Activated naive CD4-positive, alpha-beta T cell treated with anti-CD3 and anti-CD28 coated beads for 36 hours (primary cell): ENCODE data around the gene TEAD4. TPM values are rescaled to one million over a fixed set of nuclear protein-coding genes. Genes with fewer than 3 reads are reported as not detected.
A peak's percentile ranks its signal among the peaks of the same experiment; 100 is the strongest.
"Not testable (repeated sequence)": the region's sequence is repeated elsewhere in the genome, so short reads cannot be mapped to it uniquely, and the experiment has no call there.

ENCODE experiments used
- CTCF ChIA-PET: fragments of 350-600 bp; sonication (Branson Sonifier 250); formaldehyde crosslinking; loops from one replicate; lab custom pipeline; 2021; ENCODE audit warnings: antibody characterized with exemption; lab: Charles Lee
- DNase-seq: peaks from one replicate; pipeline ENCODE4 v3.0.0-alpha.2; 2020
- H3K27ac Mint-ChIP-seq: one replicate; pipeline ENCODE4 v1.8.0; 2021; ENCODE audit warnings: mild to moderate bottlenecking, mixed read lengths
- H3K27me3 Mint-ChIP-seq: one replicate; pipeline ENCODE4 v1.8.0; 2021; ENCODE audit warnings: low read depth, mixed read lengths
- H3K36me3 Mint-ChIP-seq: one replicate; pipeline ENCODE4 v1.8.0; 2021; ENCODE audit warnings: low read depth, mixed read lengths
- H3K4me1 Mint-ChIP-seq: one replicate; pipeline ENCODE4 v1.8.0; 2021; ENCODE audit warnings: low read depth, mixed read lengths
- H3K4me3 Mint-ChIP-seq: one replicate; pipeline ENCODE4 v1.8.0; 2021; ENCODE audit warnings: mild to moderate bottlenecking, moderate library complexity, mixed read lengths
- H3K9me3 Mint-ChIP-seq: one replicate; pipeline ENCODE4 v1.8.0; 2021; ENCODE audit warnings: mixed read lengths
- intact Hi-C: fragments of 100-400 bp; cut with micrococcal nuclease; formaldehyde crosslinking; loops from one replicate; pipeline ENCODE4 v1.15.1; 2023
- total RNA-seq, 2 experiments: library from RNA; stranded (reverse); gene quantifications; one replicate each; pipeline ENCODE4 v1.2.3, GENCODE V29; 2021

Gene TEAD4
- total RNA-seq, 2 experiments from 2014 or later, result 3.7 to 4.5 TPM

DNA sequence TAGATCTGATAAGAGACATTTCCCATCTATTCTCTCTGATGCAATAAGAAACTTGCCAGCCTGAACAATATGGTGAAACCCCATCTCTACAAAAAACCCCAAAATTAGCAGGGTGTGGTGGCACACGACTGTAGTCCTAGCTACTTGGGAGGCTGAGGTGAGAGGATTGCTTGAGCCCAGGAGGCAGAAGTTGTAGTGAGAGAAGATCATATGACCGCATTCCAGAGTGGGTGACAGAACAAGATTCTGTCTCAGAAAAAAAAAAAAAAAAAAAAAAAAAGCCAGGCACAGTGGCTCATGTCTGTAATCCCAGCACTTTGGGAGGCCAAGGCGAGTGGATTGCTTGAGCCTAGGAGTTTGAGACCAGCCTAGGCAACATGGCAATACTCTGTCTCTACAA, 106.6 kb downstream of the TEAD4 start:
- H3K4me3 Mint-ChIP-seq, intact Hi-C loops, H3K4me1 Mint-ChIP-seq, H3K36me3 Mint-ChIP-seq, H3K9me3 Mint-ChIP-seq, DNase-seq, H3K27ac Mint-ChIP-seq: not testable (repeated sequence)
- H3K27me3 Mint-ChIP-seq, result peaks cover 28% of the 10 kb centered on the region
- CTCF ChIA-PET, result interaction anchor here (1.3 kb wide), 1 partner anchor 209 kb away, joined by 3 read pairs; no protein-coding TSS in a partner anchor

DNA sequence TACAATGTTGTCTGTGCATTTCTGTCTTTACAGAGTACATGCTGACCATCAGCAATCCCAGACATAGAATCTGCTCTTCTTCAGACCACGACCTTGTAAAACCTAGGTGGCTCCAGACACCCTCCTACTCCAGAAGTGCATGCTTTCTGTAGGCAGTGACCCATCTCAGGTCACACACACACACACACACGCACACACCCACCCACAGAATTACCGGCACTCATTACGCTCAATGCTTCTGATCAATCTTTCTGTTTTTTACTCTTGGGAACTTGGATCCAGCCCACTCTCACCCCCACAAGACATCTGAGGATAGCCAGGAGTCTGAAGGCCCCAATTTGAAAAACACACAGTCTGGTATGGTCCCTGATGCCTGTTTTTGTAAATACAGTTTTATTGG, 110.5 kb downstream of the TEAD4 start:
- Mint-ChIP-seq H3K4me1 (peaks cover 5% of the 10 kb centered on the region), H3K27ac (no peak overlapping the region), H3K4me3 (no peak overlapping the region), H3K9me3 (no peaks in the 10 kb centered on the region), H3K36me3 (no peaks in the 10 kb centered on the region), H3K27me3 (peaks cover 10% of the 10 kb centered on the region)
- no peak for DNase-seq
- intact Hi-C loops, result loop anchor here (5.0 kb wide), 1 partner anchor 68 kb away; no protein-coding TSS in a partner anchor
- CTCF ChIA-PET, result interaction anchor here (2.0 kb wide), 1 partner anchor 205 kb away, joined by 8 read pairs; no protein-coding TSS in a partner anchor

DNA sequence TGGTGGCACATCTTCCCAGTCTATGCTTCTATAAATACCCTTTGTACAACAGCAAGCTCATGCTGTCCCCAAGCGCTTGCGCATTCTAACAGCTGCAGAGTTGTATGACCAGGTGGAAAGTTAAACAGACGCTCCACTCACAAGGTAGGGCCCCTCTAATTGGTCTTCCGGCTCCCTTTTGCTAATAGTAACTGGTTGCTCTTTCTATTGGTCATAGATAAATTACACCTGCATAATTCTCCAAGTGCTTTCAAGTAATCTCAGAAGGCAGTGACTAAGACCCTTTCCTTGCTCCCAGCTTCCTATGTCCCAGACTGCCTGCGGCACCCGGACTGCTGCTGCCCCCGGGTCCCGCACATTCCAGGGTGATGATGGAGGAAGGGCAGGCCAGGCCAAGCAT, 111.9 kb downstream of the TEAD4 start:
- peaks cover 12% of the 10 kb centered on the region for H3K27me3 Mint-ChIP-seq
- H3K4me1 Mint-ChIP-seq, result peaks cover 5% of the 10 kb centered on the region
- CTCF ChIA-PET, result interaction anchor here (0.8 to 2.0 kb wide), 2 partner anchors 132 to 204 kb away, joined by 5 to 8 read pairs; no protein-coding TSS in a partner anchor
- no peaks in the 10 kb centered on the region for H3K36me3 Mint-ChIP-seq
- no peaks in the 10 kb centered on the region for H3K9me3 Mint-ChIP-seq
- no peak overlapping the region for H3K27ac Mint-ChIP-seq
- DNase-seq, result no peak
- intact Hi-C loops, result loop anchor here (5.0 kb wide), 1 partner anchor 66 kb away; no protein-coding TSS in a partner anchor
- no peak overlapping the region for H3K4me3 Mint-ChIP-seq

DNA sequence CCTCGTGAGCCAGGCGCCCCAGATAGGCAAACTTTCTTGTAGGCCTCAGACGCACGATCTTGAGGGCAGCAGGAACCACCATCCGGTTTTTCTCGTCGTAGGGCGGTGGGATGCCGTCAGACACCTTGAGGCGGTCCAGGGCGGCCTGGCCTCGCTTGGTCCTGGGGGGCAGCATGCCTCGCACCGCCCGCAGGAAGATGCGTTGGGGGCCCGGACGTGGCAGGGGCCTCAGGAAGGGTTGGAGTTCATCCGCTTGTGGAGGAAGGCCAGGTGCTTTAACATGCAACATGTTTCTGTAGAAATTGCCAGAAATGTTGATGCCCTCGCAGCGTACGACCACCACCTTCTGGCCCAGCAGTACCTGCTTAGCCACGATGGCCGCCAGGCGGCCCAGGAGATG, 112.5 kb downstream of the TEAD4 start:
- H3K9me3 Mint-ChIP-seq, result no peaks in the 10 kb centered on the region
- no peak for DNase-seq
- H3K27ac Mint-ChIP-seq, result no peak overlapping the region
- peaks cover 5% of the 10 kb centered on the region for H3K4me1 Mint-ChIP-seq
- no peak overlapping the region for H3K4me3 Mint-ChIP-seq
- CTCF ChIA-PET, result no interaction called here
- no peaks in the 10 kb centered on the region for H3K36me3 Mint-ChIP-seq
- intact Hi-C loops, result loop anchor here (5.0 kb wide), 1 partner anchor 66 kb away; no protein-coding TSS in a partner anchor
- peaks cover 12% of the 10 kb centered on the region for H3K27me3 Mint-ChIP-seq

DNA sequence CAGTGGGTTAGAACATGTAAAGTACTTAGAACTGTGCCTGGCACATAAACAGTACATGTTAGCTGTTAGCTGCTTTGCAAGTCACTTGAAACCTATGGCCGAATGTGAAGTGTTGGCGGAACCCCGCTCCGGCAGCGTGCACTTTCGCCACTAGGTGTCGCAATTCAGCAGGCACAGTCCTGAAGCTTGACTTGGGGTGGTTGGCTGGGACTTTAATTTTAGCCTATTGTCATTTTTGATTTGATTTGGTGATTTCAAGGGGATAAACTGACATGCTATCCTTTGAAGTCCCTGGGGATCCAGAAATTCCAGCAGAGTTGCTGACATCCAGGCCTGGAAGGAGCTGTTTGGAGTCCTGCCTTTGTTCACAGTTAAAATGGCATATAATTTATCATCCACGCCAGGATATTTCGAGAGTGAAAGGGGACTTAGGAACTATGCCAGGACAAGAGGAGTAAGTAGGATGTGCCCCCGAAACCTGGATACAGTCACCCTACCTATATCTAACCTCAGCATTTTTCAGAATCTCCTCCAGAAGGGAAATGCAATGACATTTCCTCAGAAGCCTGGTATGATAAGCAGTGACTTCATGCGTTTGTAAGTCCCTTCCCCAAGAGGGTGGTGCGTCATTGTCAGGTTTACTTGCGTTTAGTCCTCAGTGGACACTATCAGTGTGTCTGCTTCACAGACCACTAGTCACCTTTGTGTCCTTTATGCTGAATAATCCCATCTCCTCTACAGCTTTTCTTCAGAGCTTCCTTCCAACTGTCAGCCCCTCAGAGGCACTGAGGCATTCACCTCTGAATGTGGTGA, 114.4 kb downstream of the TEAD4 start:
- H3K4me3 Mint-ChIP-seq, result no peak overlapping the region
- no peaks in the 10 kb centered on the region for H3K9me3 Mint-ChIP-seq
- intact Hi-C loops, result loop anchor here (1.0 to 5.0 kb wide), 3 partner anchors 64 to 202 kb away; no protein-coding TSS in a partner anchor
- peaks cover 5% of the 10 kb centered on the region for H3K4me1 Mint-ChIP-seq
- CTCF ChIA-PET, result interaction anchor here (0.5 to 2.9 kb wide), 15 partner anchors 9 to 1265 kb away, joined by 3 to 23 read pairs (median 3); no protein-coding TSS in a partner anchor
- no peak overlapping the region for H3K27ac Mint-ChIP-seq
- peak; percentile 91 for DNase-seq
- no peaks in the 10 kb centered on the region for H3K36me3 Mint-ChIP-seq
- peaks cover 11% of the 10 kb centered on the region for H3K27me3 Mint-ChIP-seq

DNA sequence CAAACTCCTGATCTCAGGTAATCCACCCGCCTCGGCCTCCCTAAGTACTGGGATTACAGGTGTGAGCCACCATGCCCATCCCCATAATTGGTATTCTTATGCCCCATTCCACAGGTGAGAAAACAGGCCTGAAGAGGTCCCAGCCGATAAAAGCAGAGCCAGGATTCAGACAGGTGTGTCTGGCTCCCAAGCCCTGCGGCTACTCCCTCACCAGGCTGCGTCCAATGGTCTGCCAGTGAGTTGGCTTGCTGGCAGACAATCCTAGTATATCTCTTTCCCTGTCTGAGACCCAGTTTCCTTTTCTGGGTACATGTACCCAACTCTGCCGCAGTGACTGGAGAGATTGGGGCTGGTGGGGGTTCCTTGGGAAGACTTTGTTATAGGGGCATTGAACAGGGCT, 116.1 kb downstream of the TEAD4 start:
- peaks cover 11% of the 10 kb centered on the region for H3K27me3 Mint-ChIP-seq
- CTCF ChIA-PET, result interaction anchor here (2.9 kb wide), 1 partner anchor 200 kb away, joined by 23 read pairs; no protein-coding TSS in a partner anchor
- H3K9me3 Mint-ChIP-seq, result no peaks in the 10 kb centered on the region
- H3K36me3 Mint-ChIP-seq, result no peaks in the 10 kb centered on the region
- intact Hi-C loops, result no loop called here
- no peak overlapping the region for H3K27ac Mint-ChIP-seq
- no peak overlapping the region for H3K4me3 Mint-ChIP-seq
- H3K4me1 Mint-ChIP-seq, result peaks cover 5% of the 10 kb centered on the region
- DNase-seq, result no peak

DNA sequence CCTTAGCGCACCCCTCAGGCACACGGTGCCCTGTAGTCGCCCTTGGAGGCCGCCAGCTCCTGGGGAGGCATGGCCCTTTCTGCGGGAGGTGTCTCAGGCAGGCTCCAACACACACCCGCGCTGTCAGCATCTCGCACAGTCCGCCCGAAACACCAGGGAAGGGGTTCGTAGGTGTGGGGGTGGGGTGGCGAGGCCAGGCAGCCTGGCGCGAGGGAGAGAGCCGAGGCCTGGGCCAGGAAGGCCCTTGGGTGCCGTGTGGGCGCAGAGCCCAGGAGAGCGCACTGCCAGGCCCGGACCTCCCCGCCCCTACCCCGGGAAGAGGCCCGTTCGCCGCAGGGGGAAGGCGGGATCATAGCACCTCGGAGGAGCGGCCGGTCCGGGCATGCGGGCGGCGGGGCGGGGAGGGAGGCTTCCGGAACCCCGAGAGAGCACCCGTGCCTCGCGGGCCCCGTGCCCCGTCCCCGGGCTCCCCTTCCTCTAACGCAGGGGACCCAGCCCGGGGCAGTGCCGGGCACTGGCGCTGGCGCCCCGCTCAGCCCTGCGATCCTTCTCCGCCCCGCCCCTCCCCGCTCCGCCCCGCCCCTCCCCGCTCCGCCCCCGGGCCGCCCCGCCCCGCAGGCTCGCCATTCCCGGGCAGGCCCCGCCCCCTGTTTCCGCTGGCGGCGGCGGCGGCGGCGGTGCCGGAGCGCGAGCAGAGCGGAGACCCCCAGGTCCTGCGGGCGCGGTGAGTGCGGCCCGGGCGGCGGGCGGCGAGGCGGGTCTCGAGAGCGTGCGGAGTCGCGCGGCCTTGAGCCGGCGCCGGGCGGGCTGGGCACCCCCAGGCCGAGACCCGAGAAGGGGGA, 117.8 kb downstream of the TEAD4 start, which contains the start of gene TSPAN9:
TSS of gene TSPAN9 (plus strand) at position 650 of the 842 bp plus-strand sequence. CDS start 123,815 bp downstream, outside the sequence.
- Mint-ChIP-seq H3K36me3 (no peaks in the 10 kb centered on the region), H3K27ac (no peak within 1 kb of the TSS), H3K9me3 (no peaks in the 10 kb centered on the region), H3K4me3 (peak within 1 kb of the TSS; percentile 77), H3K4me1 (peaks cover 5% of the 10 kb centered on the region), H3K27me3 (peaks cover 11% of the 10 kb centered on the region)
- CTCF ChIA-PET, result interaction anchor here (1.3 kb wide), 1 partner anchor 198 kb away, joined by 5 read pairs; no protein-coding TSS in a partner anchor
- intact Hi-C loops, result no loop called here
- DNase-seq, result peak; percentile 56

DNA sequence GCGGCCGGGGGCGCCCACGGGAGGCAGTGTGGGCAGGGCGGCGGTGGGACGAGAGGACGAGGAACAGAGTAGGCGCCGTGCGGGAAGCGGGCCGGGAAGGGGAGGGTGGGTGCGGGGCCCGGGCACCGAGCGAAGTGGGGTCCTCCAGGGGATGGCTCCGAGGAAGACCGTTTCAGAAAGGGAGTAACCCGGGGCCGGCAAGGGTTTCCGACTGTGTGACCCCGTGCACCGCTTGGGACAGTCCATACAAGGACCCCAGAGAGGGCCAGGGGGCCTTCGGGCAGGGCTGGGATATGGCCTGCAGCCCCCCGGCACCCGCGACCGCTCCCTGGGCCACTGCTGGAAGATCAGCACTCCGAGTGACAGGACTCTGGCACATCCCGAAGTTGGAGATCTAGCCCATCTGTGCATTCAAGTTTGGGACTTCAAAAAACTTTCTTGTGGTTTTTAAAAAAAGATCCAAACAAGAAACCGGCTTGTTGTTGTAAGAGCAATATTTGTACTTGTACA, 118.4 kb downstream of the TEAD4 start:
- H3K4me1 Mint-ChIP-seq, result peaks cover 5% of the 10 kb centered on the region
- no peaks in the 10 kb centered on the region for H3K9me3 Mint-ChIP-seq
- CTCF ChIA-PET, result no interaction called here
- no peak overlapping the region for H3K27ac Mint-ChIP-seq
- H3K4me3 Mint-ChIP-seq, result peak overlapping the region; percentile 56
- DNase-seq, result no peak
- intact Hi-C loops, result no loop called here
- no peaks in the 10 kb centered on the region for H3K36me3 Mint-ChIP-seq
- H3K27me3 Mint-ChIP-seq, result peaks cover 11% of the 10 kb centered on the region

DNA sequence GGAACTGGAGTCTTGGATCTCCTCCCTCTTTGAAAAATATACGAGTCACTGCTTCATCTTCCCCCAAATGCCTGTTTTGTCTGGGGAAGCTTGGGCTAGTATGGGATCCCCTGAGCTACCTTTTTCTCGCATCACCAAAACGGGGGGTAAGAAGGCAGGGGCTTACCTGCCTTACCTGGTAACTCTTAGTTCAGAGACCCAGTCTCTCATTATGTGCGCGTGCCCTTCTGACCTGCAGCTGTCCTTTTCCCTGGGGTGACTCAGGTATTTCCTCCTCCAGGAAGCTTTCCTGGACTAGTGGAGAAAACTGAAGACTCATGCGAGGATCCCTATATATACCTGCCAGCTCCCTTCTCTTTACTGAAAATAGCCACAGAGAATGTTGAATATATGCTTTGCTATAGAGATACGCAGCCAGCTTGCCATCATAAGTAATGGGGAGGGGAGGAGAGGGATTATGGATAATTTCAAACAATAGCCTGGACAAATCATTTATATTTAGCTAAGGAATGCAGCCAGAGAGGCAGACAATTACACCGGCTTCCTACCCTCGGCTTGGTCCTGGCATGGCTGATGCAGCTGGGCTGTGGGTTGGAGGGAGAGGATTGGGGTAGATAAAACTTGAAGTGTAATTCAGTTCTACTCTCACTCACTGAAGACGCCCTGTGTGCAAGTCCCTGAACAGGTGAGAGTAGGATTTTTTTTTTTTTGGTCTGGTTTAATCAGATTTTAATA, 119.1 kb downstream of the TEAD4 start:
- intact Hi-C loops, result no loop called here
- H3K27ac Mint-ChIP-seq, result no peak overlapping the region
- peaks cover 11% of the 10 kb centered on the region for H3K27me3 Mint-ChIP-seq
- peaks cover 4% of the 10 kb centered on the region for H3K4me1 Mint-ChIP-seq
- H3K36me3 Mint-ChIP-seq, result no peaks in the 10 kb centered on the region
- no peak for DNase-seq
- H3K4me3 Mint-ChIP-seq, result peak overlapping the region; percentile 56
- CTCF ChIA-PET, result interaction anchor here (0.6 kb wide), 1 partner anchor 383 kb away, joined by 4 read pairs; no protein-coding TSS in a partner anchor
- no peaks in the 10 kb centered on the region for H3K9me3 Mint-ChIP-seq

DNA sequence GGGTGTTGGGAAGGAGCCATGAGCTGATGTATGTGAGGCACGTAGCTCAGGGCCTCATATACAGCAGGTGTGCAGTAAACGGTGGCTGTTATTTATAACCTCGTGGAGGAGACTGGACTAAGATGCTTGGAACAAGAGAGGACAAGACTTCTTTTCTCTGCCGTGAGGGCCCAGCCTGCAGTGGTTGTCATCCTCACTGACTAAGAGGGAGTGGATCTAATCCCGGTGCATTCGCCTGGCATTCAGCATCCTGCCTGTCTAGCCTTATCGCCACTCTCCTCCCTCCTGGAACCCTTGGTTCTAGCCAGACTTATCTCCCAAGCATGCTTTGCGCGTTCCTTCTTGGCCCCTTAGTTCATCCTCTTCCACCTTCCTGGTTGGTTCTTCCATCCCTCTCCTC, 121.9 kb downstream of the TEAD4 start:
- CTCF ChIA-PET, result no interaction called here
- H3K36me3 Mint-ChIP-seq, result no peaks in the 10 kb centered on the region
- no peaks in the 10 kb centered on the region for H3K9me3 Mint-ChIP-seq
- H3K27ac Mint-ChIP-seq, result no peak overlapping the region
- H3K4me3 Mint-ChIP-seq, result no peak overlapping the region
- peaks cover 5% of the 10 kb centered on the region for H3K27me3 Mint-ChIP-seq
- DNase-seq, result no peak
- H3K4me1 Mint-ChIP-seq, result no peaks in the 10 kb centered on the region
- intact Hi-C loops, result no loop called here

DNA sequence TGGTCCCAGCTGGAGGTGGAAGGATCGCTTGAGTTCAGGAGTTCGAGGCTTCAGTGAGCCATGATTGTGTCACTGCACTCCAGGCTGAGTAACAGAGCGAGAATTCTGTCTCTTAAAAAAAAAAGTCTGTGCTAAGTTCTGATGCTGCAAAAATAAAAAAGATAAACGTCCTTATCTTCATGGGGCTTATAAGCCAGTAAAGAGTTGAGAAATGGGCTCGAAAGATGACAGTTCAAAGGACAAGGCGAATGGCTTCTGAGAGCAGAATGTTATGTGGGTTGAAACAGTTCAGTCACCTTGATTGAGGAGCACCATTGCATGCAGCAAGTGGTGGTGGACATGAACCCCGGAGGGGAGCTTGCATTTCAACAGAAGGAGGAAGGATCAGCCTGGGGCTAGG, 122.7 kb downstream of the TEAD4 start:
- Mint-ChIP-seq H3K4me1 (no peaks in the 10 kb centered on the region), H3K27me3 (peaks cover 5% of the 10 kb centered on the region), H3K9me3 (no peaks in the 10 kb centered on the region), H3K4me3 (no peak overlapping the region), H3K27ac (no peak overlapping the region), H3K36me3 (no peaks in the 10 kb centered on the region)
- intact Hi-C loops, result no loop called here
- CTCF ChIA-PET, result no interaction called here
- DNase-seq, result no peak
